SK-N-SH (cell line): ENCODE measurements around the gene TEPSIN.

Experiments used
- EP300 ChIP-seq, 2 experiments: IDR thresholded peaks; 2 replicates each; pipeline versions ENCODE4 v1.4.0 to v1.6.1; 2012; ENCODE audit warnings: borderline replicate concordance in 1 of 2, low read depth in 1 of 2, low read length in 1 of 2
- EZH2phosphoT487 ChIP-seq: fragments of 200-600 bp; sonication (generic); IDR thresholded peaks from 2 replicates; pipeline ENCODE4 v1.6.1; 2017; ENCODE audit warnings: low read depth, mixed run types, mild to moderate bottlenecking, antibody characterized with exemption, moderate library complexity, borderline replicate concordance
- FOXM1 ChIP-seq: IDR thresholded peaks from 2 replicates; pipeline ENCODE4 v1.4.0; 2012; ENCODE audit warnings: low read depth, mild to moderate bottlenecking
- MXI1 ChIP-seq: IDR thresholded peaks from 2 replicates; pipeline ENCODE4 v1.6.1; 2012; ENCODE audit warnings: mild to moderate bottlenecking, low read depth, low read length, improper control_type of control experiment
- NRF1 ChIP-seq: IDR thresholded peaks from 2 replicates; pipeline ENCODE4 v1.6.1; 2012; ENCODE audit warnings: low read depth, mild to moderate bottlenecking, low read length
- POLR2AphosphoS5 ChIP-seq: IDR thresholded peaks from 2 replicates; pipeline ENCODE4 v1.6.1; 2012; ENCODE audit warnings: low read depth, low read length
- RAD21 ChIP-seq: IDR thresholded peaks from 2 replicates; pipeline ENCODE4 v1.6.1; 2012; ENCODE audit warnings: mild to moderate bottlenecking, low read length
- SIN3A ChIP-seq: IDR thresholded peaks from 2 replicates; pipeline ENCODE4 v1.6.1; 2012; ENCODE audit warnings: low read depth, mild to moderate bottlenecking, low read length, moderate library complexity, borderline replicate concordance
- TAF1 ChIP-seq: IDR thresholded peaks from 2 replicates; pipeline ENCODE4 v1.6.1; 2012; ENCODE audit warnings: low read depth, mild to moderate bottlenecking, low read length, moderate library complexity, borderline replicate concordance
- TF ChIP-seq, protein P1 (sequence below): fragments of 200-600 bp; sonication (generic); IDR thresholded peaks from 2 replicates; pipeline ENCODE4 v1.6.1; 2017; ENCODE audit warnings: antibody characterized with exemption, mild to moderate bottlenecking, moderate library complexity
- TF ChIP-seq, protein P2 (sequence below): IDR thresholded peaks from 2 replicates; pipeline ENCODE4 v1.4.0; 2012; ENCODE audit warnings: low read depth
- TF ChIP-seq, protein P3 (sequence below): IDR thresholded peaks from 2 replicates; pipeline ENCODE4 v1.6.1; 2012; ENCODE audit warnings: mild to moderate bottlenecking, low read depth, low read length, moderate library complexity
- TF ChIP-seq, protein P4 (sequence below): IDR thresholded peaks from 2 replicates; pipeline ENCODE4; 2012
- TF ChIP-seq, protein P5 (sequence below): IDR thresholded peaks from 2 replicates; pipeline ENCODE4 v1.4.0; 2012; ENCODE audit warnings: low read depth, borderline replicate concordance

DNA sequence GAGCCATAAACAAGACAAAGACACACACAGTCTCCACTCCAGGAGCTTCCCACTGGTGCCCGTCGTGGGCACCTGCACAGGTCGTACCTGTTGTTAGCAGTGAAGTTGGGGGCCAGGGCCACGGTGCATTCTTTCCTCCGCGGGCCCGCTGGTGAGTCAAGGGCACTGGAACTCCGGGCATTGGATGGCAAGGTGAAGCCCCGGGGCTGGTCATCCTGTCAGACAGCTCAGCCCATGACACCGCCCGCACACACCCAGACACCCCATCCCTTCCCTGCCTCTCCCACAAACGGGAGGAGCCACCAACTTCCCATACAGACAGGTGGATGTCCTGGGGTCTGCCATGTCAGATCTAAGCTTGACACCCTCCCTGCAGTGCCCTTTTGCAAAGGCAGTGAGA is 32.2 kb downstream of the TEPSIN start:
- TF ChIP-seq, protein P1, sequence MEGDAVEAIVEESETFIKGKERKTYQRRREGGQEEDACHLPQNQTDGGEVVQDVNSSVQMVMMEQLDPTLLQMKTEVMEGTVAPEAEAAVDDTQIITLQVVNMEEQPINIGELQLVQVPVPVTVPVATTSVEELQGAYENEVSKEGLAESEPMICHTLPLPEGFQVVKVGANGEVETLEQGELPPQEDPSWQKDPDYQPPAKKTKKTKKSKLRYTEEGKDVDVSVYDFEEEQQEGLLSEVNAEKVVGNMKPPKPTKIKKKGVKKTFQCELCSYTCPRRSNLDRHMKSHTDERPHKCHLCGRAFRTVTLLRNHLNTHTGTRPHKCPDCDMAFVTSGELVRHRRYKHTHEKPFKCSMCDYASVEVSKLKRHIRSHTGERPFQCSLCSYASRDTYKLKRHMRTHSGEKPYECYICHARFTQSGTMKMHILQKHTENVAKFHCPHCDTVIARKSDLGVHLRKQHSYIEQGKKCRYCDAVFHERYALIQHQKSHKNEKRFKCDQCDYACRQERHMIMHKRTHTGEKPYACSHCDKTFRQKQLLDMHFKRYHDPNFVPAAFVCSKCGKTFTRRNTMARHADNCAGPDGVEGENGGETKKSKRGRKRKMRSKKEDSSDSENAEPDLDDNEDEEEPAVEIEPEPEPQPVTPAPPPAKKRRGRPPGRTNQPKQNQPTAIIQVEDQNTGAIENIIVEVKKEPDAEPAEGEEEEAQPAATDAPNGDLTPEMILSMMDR, result no peak
- TF ChIP-seq POLR2AphosphoS5, result no peak
- TF ChIP-seq, protein P2, sequence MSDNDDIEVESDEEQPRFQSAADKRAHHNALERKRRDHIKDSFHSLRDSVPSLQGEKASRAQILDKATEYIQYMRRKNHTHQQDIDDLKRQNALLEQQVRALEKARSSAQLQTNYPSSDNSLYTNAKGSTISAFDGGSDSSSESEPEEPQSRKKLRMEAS, result no peak
- no peak for TF ChIP-seq EZH2phosphoT487
- TF ChIP-seq NRF1, result no peak
- no peak for TF ChIP-seq RAD21
- TF ChIP-seq FOXM1, result no peak
- TF ChIP-seq TAF1, result no peak
- TF ChIP-seq, protein P3, sequence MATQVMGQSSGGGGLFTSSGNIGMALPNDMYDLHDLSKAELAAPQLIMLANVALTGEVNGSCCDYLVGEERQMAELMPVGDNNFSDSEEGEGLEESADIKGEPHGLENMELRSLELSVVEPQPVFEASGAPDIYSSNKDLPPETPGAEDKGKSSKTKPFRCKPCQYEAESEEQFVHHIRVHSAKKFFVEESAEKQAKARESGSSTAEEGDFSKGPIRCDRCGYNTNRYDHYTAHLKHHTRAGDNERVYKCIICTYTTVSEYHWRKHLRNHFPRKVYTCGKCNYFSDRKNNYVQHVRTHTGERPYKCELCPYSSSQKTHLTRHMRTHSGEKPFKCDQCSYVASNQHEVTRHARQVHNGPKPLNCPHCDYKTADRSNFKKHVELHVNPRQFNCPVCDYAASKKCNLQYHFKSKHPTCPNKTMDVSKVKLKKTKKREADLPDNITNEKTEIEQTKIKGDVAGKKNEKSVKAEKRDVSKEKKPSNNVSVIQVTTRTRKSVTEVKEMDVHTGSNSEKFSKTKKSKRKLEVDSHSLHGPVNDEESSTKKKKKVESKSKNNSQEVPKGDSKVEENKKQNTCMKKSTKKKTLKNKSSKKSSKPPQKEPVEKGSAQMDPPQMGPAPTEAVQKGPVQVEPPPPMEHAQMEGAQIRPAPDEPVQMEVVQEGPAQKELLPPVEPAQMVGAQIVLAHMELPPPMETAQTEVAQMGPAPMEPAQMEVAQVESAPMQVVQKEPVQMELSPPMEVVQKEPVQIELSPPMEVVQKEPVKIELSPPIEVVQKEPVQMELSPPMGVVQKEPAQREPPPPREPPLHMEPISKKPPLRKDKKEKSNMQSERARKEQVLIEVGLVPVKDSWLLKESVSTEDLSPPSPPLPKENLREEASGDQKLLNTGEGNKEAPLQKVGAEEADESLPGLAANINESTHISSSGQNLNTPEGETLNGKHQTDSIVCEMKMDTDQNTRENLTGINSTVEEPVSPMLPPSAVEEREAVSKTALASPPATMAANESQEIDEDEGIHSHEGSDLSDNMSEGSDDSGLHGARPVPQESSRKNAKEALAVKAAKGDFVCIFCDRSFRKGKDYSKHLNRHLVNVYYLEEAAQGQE, result no peak
- TF ChIP-seq EP300 (IDR thresholded peaks at IDR 0.05; ENCODE audit: borderline replicate concordance in 1 of 2, low read depth in 1 of 2, low read length in 1 of 2), result no peak
- TF ChIP-seq, protein P4, sequence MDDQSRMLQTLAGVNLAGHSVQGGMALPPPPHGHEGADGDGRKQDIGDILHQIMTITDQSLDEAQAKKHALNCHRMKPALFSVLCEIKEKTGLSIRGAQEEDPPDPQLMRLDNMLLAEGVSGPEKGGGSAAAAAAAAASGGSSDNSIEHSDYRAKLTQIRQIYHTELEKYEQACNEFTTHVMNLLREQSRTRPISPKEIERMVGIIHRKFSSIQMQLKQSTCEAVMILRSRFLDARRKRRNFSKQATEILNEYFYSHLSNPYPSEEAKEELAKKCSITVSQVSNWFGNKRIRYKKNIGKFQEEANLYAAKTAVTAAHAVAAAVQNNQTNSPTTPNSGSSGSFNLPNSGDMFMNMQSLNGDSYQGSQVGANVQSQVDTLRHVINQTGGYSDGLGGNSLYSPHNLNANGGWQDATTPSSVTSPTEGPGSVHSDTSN, result no peak
- TF ChIP-seq, protein P5, sequence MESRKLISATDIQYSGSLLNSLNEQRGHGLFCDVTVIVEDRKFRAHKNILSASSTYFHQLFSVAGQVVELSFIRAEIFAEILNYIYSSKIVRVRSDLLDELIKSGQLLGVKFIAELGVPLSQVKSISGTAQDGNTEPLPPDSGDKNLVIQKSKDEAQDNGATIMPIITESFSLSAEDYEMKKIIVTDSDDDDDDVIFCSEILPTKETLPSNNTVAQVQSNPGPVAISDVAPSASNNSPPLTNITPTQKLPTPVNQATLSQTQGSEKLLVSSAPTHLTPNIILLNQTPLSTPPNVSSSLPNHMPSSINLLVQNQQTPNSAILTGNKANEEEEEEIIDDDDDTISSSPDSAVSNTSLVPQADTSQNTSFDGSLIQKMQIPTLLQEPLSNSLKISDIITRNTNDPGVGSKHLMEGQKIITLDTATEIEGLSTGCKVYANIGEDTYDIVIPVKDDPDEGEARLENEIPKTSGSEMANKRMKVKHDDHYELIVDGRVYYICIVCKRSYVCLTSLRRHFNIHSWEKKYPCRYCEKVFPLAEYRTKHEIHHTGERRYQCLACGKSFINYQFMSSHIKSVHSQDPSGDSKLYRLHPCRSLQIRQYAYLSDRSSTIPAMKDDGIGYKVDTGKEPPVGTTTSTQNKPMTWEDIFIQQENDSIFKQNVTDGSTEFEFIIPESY, result no peak
- no peak for TF ChIP-seq MXI1
- no peak for TF ChIP-seq SIN3A
